BJ (cell line): ENCODE results near the gene C1QTNF5. TPM values are rescaled to one million over a fixed set of nuclear protein-coding genes. Genes with fewer than 3 reads are reported as not detected.

Experiments used
- CTCF ChIA-PET: fragments of 350-600 bp; formaldehyde crosslinking; extraction: SDS; loops from one replicate; lab custom pipeline; 2021; ENCODE audit warnings: antibody characterized with exemption, inconsistent platforms; lab: Yijun Ruan, JAX
- POLR2A ChIA-PET: fragments of 300-600 bp; sonication (Branson Sonifier 250); formaldehyde crosslinking; extraction: SDS; loops from one replicate; lab custom pipeline; 2021; ENCODE audit warnings: antibody characterized with exemption; lab: Charles Lee
- DNase-seq: peaks from one replicate; pipeline ENCODE4 v3.0.0-alpha.2; 2011; ENCODE audit warnings: low read depth
- H3K27me3 ChIP-seq: 2 replicates; pipeline ENCODE4 v1.6.0; 2011; ENCODE audit warnings: low read length; ENCODE audit not compliant: control insufficient read depth, insufficient read depth
- H3K36me3 ChIP-seq: 2 replicates; pipeline ENCODE4 v1.5.1; 2011; ENCODE audit warnings: low read length; ENCODE audit not compliant: control insufficient read depth, insufficient read depth
- H3K4me3 ChIP-seq: 2 replicates; pipeline ENCODE4 v1.5.1; 2011; ENCODE audit warnings: low read depth, mild to moderate bottlenecking, control low read depth, low read length
- CTCF ChIP-seq: IDR thresholded peaks from 2 replicates; pipeline ENCODE4 v1.5.1; 2011; ENCODE audit warnings: low read depth, mild to moderate bottlenecking, control low read depth, inconsistent platforms, low read length, moderate library complexity; ENCODE audit not compliant: insufficient read depth
- polyA plus RNA-seq: library from polyadenylated mRNA; depleted of rRNA; stranded (reverse); fragments of >200 nt; gene quantifications from 2 replicates; pipeline ENCODE4 v1.2.3, GENCODE V29; 2011

The C1QTNF5 gene
- polyA plus RNA-seq, 1 experiment: 19.4 TPM

GRCh38 chr11:119375337-119376196, 34.9 kb upstream of the C1QTNF5 start:
- POLR2A ChIA-PET: no interaction called here
- Histone ChIP-seq H3K4me3 (no peak overlapping the region), H3K36me3 (no peaks in the 10 kb centered on the region), H3K27me3 (no peaks in the 10 kb centered on the region; the same call in 1 of the 2 replicates)
- TF ChIP-seq CTCF: no peak
- no peak for DNase-seq
- CTCF ChIA-PET: interaction anchor here (0.8 to 21.4 kb wide), 17 partner anchors 8 to 158 kb away, joined by 3 to 349 read pairs (median 7); partner anchors contain the start of genes C1QTNF5 and THY1

- CTCF ChIA-PET: interaction anchor here (0.6 to 21.4 kb wide), 33 partner anchors 9 to 180 kb away, joined by 3 to 349 read pairs (median 6); partner anchors contain the start of genes C1QTNF5 and THY1
- Histone ChIP-seq H3K4me3 (no peak overlapping the region), H3K36me3 (no peaks in the 10 kb centered on the region), H3K27me3 (no peaks in the 10 kb centered on the region; the same call in 1 of the 2 replicates)
- no peak for DNase-seq
- POLR2A ChIA-PET: no interaction called here
- no peak for TF ChIP-seq CTCF
Measured at GRCh38 chr11:119374632-119375336, 34.1 kb upstream of the C1QTNF5 start.

- ChIA-PET POLR2A (no interaction called here), CTCF (interaction anchor here (0.5 to 21.4 kb wide), 38 partner anchors 9 to 807 kb away, joined by 3 to 349 read pairs (median 4); partner anchors contain the start of genes C1QTNF5 and THY1)
- Histone ChIP-seq H3K4me3 (no peak overlapping the region), H3K27me3 (no peaks in the 10 kb centered on the region; the same call in 1 of the 2 replicates), H3K36me3 (no peaks in the 10 kb centered on the region)
- no peak for DNase-seq
- TF ChIP-seq CTCF: peak; percentile 93
Measured at GRCh38 chr11:119373921-119374631, 33.4 kb upstream of the C1QTNF5 start.

- no peak overlapping the region for H3K4me3 ChIP-seq
- ChIA-PET POLR2A (no interaction called here), CTCF (interaction anchor here (0.5 to 21.4 kb wide), 28 partner anchors 8 to 808 kb away, joined by 3 to 349 read pairs (median 4); partner anchors contain the start of gene C1QTNF5)
- H3K36me3 ChIP-seq: no peaks in the 10 kb centered on the region
- no peak for DNase-seq
- TF ChIP-seq CTCF: no peak
- H3K27me3 ChIP-seq: no peaks in the 10 kb centered on the region; the same call in 1 of the 2 replicates
Measured at GRCh38 chr11:119373059-119373920, 32.6 kb upstream of the C1QTNF5 start.
